Right lobe of liver (tissue), 6 donors: ENCODE results near the gene MAN1B1. TPM values are rescaled to one million over a fixed set of nuclear protein-coding genes. Genes with fewer than 3 reads are reported as not detected.

Source experiments
- ATAC-seq, 4 donors: fragments of 200-7000 bp; cut with Tn5 transposase; one replicate each; pipeline ENCODE4 v1.9.1; 2020; ENCODE audit warnings: mild to moderate bottlenecking in 4 of 4, moderate library complexity in 4 of 4
- DNase-seq, 3 donors: peaks; one replicate each; pipeline ENCODE4 v3.0.0-alpha.2; 2020
- H3K27ac ChIP-seq, 3 donors: fragments of 200-600 bp; one replicate each; pipeline ENCODE4 v1.8.0; 2022
- H3K27me3 ChIP-seq, 2 donors: fragments of 200-600 bp; one replicate each; pipeline ENCODE4 v1.8.0; 2022
- H3K36me3 ChIP-seq, 4 donors: fragments of 200-600 bp; sonication (generic) in 1 of 4; one replicate each; pipeline versions ENCODE4 v1.5.1 to v1.8.0; 2017 to 2022; ENCODE audit warnings: control low read depth in 1 of 4
- H3K4me1 ChIP-seq, 4 donors: fragments of 200-600 bp; sonication (generic) in 1 of 4; one replicate each; pipeline versions ENCODE4 v1.5.1 to v1.8.0; 2017 to 2022; ENCODE audit warnings: control low read depth in 1 of 4
- H3K4me3 ChIP-seq, 3 donors: fragments of 200-600 bp; one replicate each; pipeline ENCODE4 v1.8.0; 2022
- H3K9me3 ChIP-seq, 4 donors: fragments of 200-600 bp; sonication (generic) in 1 of 4; one replicate each; pipeline versions ENCODE4 v1.5.1 to v1.8.0; 2017 to 2022; ENCODE audit warnings: control low read depth in 1 of 4
- POLR2A ChIP-seq: fragments of 450-650 bp; IDR thresholded peaks from one replicate; pipeline ENCODE4 v1.6.1; 2017; ENCODE audit warnings: antibody characterized with exemption, mild to moderate bottlenecking
- WGBS: methylation state at CpG from one replicate; pipeline ENCODE4 v1.1.6; 2018; ENCODE audit warnings: low coverage, low lambda C conversion rate; ENCODE audit not compliant: insufficient coverage; ENCODE audit errors: missing lambda C conversion rate; 5-methylcytosine and 5-hydroxymethylcytosine counted together
- intact Hi-C, 2 donors: fragments of 100-400 bp; cut with DNase I; formaldehyde crosslinking; loops; one replicate each; pipeline versions ENCODE4 v1.11.2 to v1.14.1; 2022
- total RNA-seq, 6 experiments: library from RNA; depleted of rRNA in 2 of 6; stranded (reverse); fragments of >200 nt in 2 of 6; fragmentation: NEBNext Ultra II Directional in 3 of 6; extraction: Animal tissue kit (Norgen Biotek cat#: 25700) in 3 of 6; gene quantifications; one replicate each; pipeline versions ENCODE4 v1.1.0 to v1.2.4, GENCODE V29; 2016 to 2023
- TF ChIP-seq, protein P1 (sequence below), 4 donors: fragments of 200-600 bp in 3 of 4; fragments of 450-650 bp in 1 of 4; IDR thresholded peaks; one replicate each; pipeline versions ENCODE4 v1.5.1 to v1.8.0; 2016 to 2022; ENCODE audit warnings: antibody characterized with exemption in 4 of 4, mild to moderate bottlenecking in 2 of 4
- donor health status: DM: no; HTN: yes; CAD: no.
- donor health status: DM: no; HTN: no; CAD: no.
- donor health status: DM: no; HTN: no; CAD: no.
- donor health status: DM: no; HTN: yes; CAD: no.
- donor health status: DM: no; HTN: yes; CAD: no.

The MAN1B1 gene
- total RNA-seq, 6 experiments from 2014 or later, result 24.0 to 39.1 (median 28.8) TPM

DNA sequence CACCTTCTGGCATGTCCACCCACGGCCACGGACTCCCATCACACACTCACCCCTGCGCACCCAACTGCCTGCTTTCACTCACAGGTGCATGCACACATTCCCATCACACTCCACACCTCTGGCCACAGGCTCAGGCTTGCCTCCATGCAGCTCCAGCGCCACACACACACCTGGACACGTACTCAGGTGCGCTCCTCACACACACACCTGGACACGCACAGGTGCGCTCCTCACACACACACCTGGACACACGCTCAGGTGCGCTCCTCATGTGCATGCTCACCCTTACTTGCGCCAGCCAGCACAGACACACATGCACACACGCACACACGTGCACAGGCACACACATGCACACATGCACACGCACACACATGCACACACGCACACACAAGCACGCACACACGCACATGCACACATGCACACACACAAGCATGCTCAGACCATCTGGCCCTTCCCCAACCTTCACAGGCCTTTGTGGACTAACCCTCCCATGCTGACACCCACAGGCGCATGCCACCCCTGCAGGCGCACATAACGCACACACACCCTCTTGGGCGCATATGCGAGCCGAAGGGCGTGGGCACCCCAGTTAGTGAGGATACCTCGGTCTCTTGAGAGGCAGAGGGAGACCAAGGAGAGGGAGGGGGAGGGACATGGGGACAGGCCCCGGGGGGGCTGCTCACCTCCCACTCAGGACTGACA lies 60.5 kb downstream of the MAN1B1 start:
- WGBS, result 73% methylated on average over 19 of the region's 26 CpGs
- H3K36me3 ChIP-seq, result no peaks in the 10 kb centered on the region
- H3K9me3 ChIP-seq, result no peaks in the 10 kb centered on the region
- intact Hi-C loops, result no loop called here
- H3K4me3 ChIP-seq, result no peak overlapping the region
- ATAC-seq (no peak), DNase-seq (no peak)
- H3K27ac ChIP-seq, result no peak overlapping the region
- H3K27me3 ChIP-seq, result peaks cover 0 to 4% of the 10 kb centered on the region in 2 donors
- no peaks in the 10 kb centered on the region for H3K4me1 ChIP-seq
- TF ChIP-seq POLR2A, result no peak
- TF ChIP-seq, protein P1, sequence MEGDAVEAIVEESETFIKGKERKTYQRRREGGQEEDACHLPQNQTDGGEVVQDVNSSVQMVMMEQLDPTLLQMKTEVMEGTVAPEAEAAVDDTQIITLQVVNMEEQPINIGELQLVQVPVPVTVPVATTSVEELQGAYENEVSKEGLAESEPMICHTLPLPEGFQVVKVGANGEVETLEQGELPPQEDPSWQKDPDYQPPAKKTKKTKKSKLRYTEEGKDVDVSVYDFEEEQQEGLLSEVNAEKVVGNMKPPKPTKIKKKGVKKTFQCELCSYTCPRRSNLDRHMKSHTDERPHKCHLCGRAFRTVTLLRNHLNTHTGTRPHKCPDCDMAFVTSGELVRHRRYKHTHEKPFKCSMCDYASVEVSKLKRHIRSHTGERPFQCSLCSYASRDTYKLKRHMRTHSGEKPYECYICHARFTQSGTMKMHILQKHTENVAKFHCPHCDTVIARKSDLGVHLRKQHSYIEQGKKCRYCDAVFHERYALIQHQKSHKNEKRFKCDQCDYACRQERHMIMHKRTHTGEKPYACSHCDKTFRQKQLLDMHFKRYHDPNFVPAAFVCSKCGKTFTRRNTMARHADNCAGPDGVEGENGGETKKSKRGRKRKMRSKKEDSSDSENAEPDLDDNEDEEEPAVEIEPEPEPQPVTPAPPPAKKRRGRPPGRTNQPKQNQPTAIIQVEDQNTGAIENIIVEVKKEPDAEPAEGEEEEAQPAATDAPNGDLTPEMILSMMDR (IDR thresholded peaks at IDR 0.05), result no peak

DNA sequence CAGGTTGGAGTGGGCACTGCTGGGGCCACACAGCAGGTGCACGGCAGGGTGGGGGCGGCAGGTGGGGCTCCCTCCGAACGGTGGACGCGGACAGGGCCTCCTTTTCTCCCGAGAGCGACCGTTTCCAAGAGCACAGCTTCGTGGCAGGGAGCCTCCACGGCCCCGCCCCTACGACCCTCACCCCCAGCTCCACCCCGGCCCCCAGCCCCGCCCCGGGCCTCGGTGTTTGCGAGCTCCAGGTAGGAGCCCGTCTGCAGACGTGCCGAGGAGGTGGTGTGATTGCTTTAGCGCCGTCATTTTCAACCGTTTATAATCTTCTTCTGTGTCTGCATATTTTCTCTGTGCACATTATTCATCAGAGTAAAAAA lies 61.0 kb downstream of the MAN1B1 start:
- Histone ChIP-seq H3K4me3 (no peak overlapping the region), H3K36me3 (no peaks in the 10 kb centered on the region), H3K27ac (no peak overlapping the region), H3K9me3 (no peaks in the 10 kb centered on the region), H3K4me1 (no peaks in the 10 kb centered on the region), H3K27me3 (peaks cover 0 to 4% of the 10 kb centered on the region in 2 donors)
- 15% methylated on average over 12 of the region's 24 CpGs for WGBS
- DNase-seq (no peak), ATAC-seq (no peak)
- no peak for TF ChIP-seq POLR2A
- TF ChIP-seq, protein P1 (IDR thresholded peaks at IDR 0.05), result no peak
- intact Hi-C loops, result no loop called here

DNA sequence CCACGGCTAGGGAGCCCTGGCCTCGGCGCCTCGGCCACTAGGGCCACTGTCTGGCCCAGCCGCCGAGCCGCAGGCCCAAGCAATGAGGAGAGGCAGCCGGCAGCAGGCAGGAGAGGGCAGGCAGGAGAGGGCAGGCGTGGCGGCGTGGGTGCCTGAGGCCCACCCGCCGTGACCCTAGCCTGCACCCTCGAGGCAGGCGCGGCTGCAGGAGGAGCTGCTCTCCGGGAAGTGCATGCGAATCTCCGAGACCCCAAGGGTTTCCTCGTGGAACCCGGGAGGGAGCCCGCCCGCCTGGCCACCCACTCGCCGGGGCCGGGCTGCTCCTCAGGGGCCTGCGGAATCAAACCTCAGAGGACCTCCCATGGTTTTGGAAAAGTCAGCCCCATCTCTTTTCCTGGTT lies 61.5 kb downstream of the MAN1B1 start:
- H3K4me3 ChIP-seq, result no peak overlapping the region
- TF ChIP-seq POLR2A, result no peak
- TF ChIP-seq, protein P1 (IDR thresholded peaks at IDR 0.05), result no peak
- no peak for ATAC-seq
- 41% methylated on average over 6 of the region's 27 CpGs for WGBS
- intact Hi-C loops, result no loop called here
- H3K9me3 ChIP-seq, result no peaks in the 10 kb centered on the region
- H3K4me1 ChIP-seq, result no peaks in the 10 kb centered on the region
- no peak overlapping the region for H3K27ac ChIP-seq
- H3K27me3 ChIP-seq, result peaks cover 0 to 4% of the 10 kb centered on the region in 2 donors
- H3K36me3 ChIP-seq, result no peaks in the 10 kb centered on the region
- DNase-seq, result no peak

DNA sequence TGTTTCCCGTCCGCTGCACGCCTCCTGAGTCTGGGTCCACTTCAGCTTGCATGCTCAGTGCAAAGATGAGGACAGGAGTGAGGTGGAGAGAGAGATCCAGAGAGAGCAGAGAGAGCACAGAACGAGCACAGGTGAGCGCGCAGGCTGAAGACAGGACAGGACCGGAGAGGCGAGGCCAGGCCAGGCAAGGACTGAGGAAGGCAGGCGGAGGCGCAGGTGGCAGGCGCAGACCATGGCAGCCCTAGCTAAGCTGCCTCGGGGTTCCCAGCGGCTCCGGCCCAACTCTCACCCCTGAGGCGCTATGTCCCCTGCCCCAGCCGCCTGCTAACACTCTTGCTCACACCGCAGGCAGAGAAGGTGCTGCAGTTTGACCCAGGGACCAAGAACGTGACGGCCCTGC lies 61.9 kb downstream of the MAN1B1 start:
- ATAC-seq, result no peak
- no peak overlapping the region for H3K4me3 ChIP-seq
- no peaks in the 10 kb centered on the region for H3K36me3 ChIP-seq
- H3K27ac ChIP-seq, result no peak overlapping the region
- TF ChIP-seq POLR2A, result no peak
- TF ChIP-seq, protein P1 (IDR thresholded peaks at IDR 0.05), result no peak
- H3K27me3 ChIP-seq, result peaks cover 0 to 4% of the 10 kb centered on the region in 2 donors
- no peak for DNase-seq
- no peaks in the 10 kb centered on the region for H3K9me3 ChIP-seq
- H3K4me1 ChIP-seq, result no peaks in the 10 kb centered on the region
- intact Hi-C loops, result no loop called here
- WGBS, result 71% methylated on average over 8 of the region's 19 CpGs
